A549 (cell line): Measurements from ENCODE around the gene MERTK. TPM values are rescaled to one million over a fixed set of nuclear protein-coding genes. Genes with fewer than 3 reads are reported as not detected.

Experiments used
- ATAC-seq, 2 experiments: fragments of 200-7000 bp in 1 of 2; fragments of >200 bp in 1 of 2; cut with Nextera tagmentation in 1 of 2; cut with Tn5 transposase in 1 of 2; 3 replicates each; pipeline versions ENCODE4 v1.8.0 to v1.9.1; 2018 to 2020; ENCODE audit warnings: mild to moderate bottlenecking in 1 of 2, moderate library complexity in 1 of 2
- CTCF ChIA-PET: fragments of 300-600 bp; sonication (Branson Sonifier 250); formaldehyde crosslinking; extraction: SDS; loops from one replicate; lab custom pipeline; 2021; ENCODE audit warnings: antibody characterized with exemption, inconsistent platforms; lab: Yijun Ruan, JAX
- POLR2A ChIA-PET: fragments of 350-600 bp; formaldehyde crosslinking; extraction: SDS; loops from one replicate; lab custom pipeline; 2021; ENCODE audit warnings: antibody characterized with exemption, inconsistent platforms; lab: Yijun Ruan, JAX
- DNase-seq, 2 experiments: peaks; one replicate each; pipeline versions ENCODE4 v3.0.0 to v3.0.0-alpha.2; 2011 to 2016; ENCODE audit warnings: low read depth in 1 of 2, low spot score in 1 of 2
- FAIRE-seq: peaks from 2 replicates; lab custom pipeline; 2011; peaks lifted over from hg19 to GRCh38; lab: Jason Lieb, UNC
- H3K27ac ChIP-seq, 2 experiments: fragments of >200 bp; sonication (Bioruptor Twin); formaldehyde crosslinking; 3 replicates each; pipeline ENCODE4 v1.5.1; 2016 to 2017
- H3K4me1 ChIP-seq: fragments of >200 bp; sonication (Bioruptor Twin); formaldehyde crosslinking; 3 replicates; pipeline ENCODE4 v1.6.1; 2016
- H3K4me2 ChIP-seq: fragments of >200 bp; sonication (Bioruptor Twin); formaldehyde crosslinking; 3 replicates; pipeline ENCODE4 v1.6.1; 2016
- H3K4me3 ChIP-seq: fragments of >200 bp; sonication (Bioruptor Twin); formaldehyde crosslinking; 3 replicates; pipeline ENCODE4 v1.5.1; 2016
- H3K9me3 ChIP-seq: fragments of >200 bp; sonication (Bioruptor Twin); formaldehyde crosslinking; 3 replicates; pipeline ENCODE4 v1.6.1; 2016
- BHLHE40 ChIP-seq: IDR thresholded peaks from 2 replicates; pipeline ENCODE4 v1.6.1; 2012; ENCODE audit warnings: low read depth, low read length, inconsistent platforms
- CBX2 ChIP-seq: fragments of 200-600 bp; sonication (generic); IDR thresholded peaks from 2 replicates; pipeline ENCODE4 v1.6.1; 2016; ENCODE audit warnings: low read depth, mild to moderate bottlenecking, borderline replicate concordance
- CHD4 ChIP-seq: fragments of 200-600 bp; sonication (generic); IDR thresholded peaks from 2 replicates; pipeline ENCODE4 v1.6.1; 2016; ENCODE audit warnings: antibody characterized with exemption, mild to moderate bottlenecking, borderline replicate concordance
- E2F6 ChIP-seq: IDR thresholded peaks from 2 replicates; pipeline ENCODE4 v1.6.1; 2012; ENCODE audit warnings: low read depth, borderline replicate concordance
- FOSB ChIP-seq: fragments of 250-450 bp; sonication (Bioruptor Pico); IDR thresholded peaks from 2 replicates; pipeline ENCODE4 v1.5.0; 2020; ENCODE audit warnings: mild to moderate bottlenecking, moderate library complexity
- FOXS1 ChIP-seq: fragments of 250-450 bp; sonication (Bioruptor Pico); IDR thresholded peaks from 2 replicates; pipeline ENCODE4 v1.5.0; 2020; ENCODE audit warnings: mild to moderate bottlenecking, moderate library complexity
- HDAC2 ChIP-seq: fragments of 200-600 bp; sonication (generic); IDR thresholded peaks from 2 replicates; pipeline ENCODE4 v1.6.1; 2016
- HEYL ChIP-seq: fragments of 250-450 bp; sonication (Bioruptor Pico); IDR thresholded peaks from 2 replicates; pipeline ENCODE4 v1.8.0; 2021; ENCODE audit warnings: mild to moderate bottlenecking, moderate library complexity
- HOXB13 ChIP-seq: fragments of 250-450 bp; sonication (Bioruptor Pico); IDR thresholded peaks from 2 replicates; pipeline ENCODE4 v1.5.0; 2020; ENCODE audit warnings: low read depth, mild to moderate bottlenecking, moderate library complexity
- JUNB ChIP-seq: fragments of >200 bp; sonication (Bioruptor Twin); formaldehyde crosslinking; IDR thresholded peaks from 2 replicates; pipeline ENCODE4 v1.6.1; 2016
- KDM5A ChIP-seq: fragments of 200-600 bp; sonication (generic); IDR thresholded peaks from 2 replicates; pipeline ENCODE4 v1.6.1; 2016; ENCODE audit warnings: antibody characterized with exemption, mild to moderate bottlenecking
- MAX ChIP-seq: IDR thresholded peaks from 2 replicates; pipeline ENCODE4 v1.6.1; 2012
- MYC ChIP-seq: IDR thresholded peaks from 2 replicates; pipeline ENCODE4 v1.6.1; 2012; ENCODE audit warnings: mild to moderate bottlenecking, inconsistent platforms, low read length, improper control_type of control experiment, borderline replicate concordance
- NFE2L2 ChIP-seq: fragments of 150-350 bp; conservative IDR thresholded peaks from 2 replicates; pipeline ENCODE4 v1.6.1; 2014; ENCODE audit warnings: low read length
- NPAS2 ChIP-seq: fragments of 250-450 bp; sonication (Bioruptor Pico); IDR thresholded peaks from 2 replicates; pipeline ENCODE4 v1.8.0; 2022; ENCODE audit warnings: mild to moderate bottlenecking, moderate library complexity, borderline replicate concordance
- NR3C1 ChIP-seq: fragments of >200 bp; sonication (Bioruptor Twin); formaldehyde crosslinking; IDR thresholded peaks from 3 replicates; pipeline ENCODE4 v1.6.1; 2017
- RAD21 ChIP-seq, 2 experiments: fragments of >200 bp in 1 of 2; sonication (Bioruptor Twin) in 1 of 2; formaldehyde crosslinking in 1 of 2; IDR thresholded peaks in 1 of 2; conservative IDR thresholded peaks in 1 of 2; 2 replicates in 1 of 2; 3 replicates in 1 of 2; pipeline ENCODE4 v1.6.1; 2012 to 2018; ENCODE audit warnings: inconsistent platforms in 1 of 2
- RARB ChIP-seq: fragments of 250-450 bp; sonication (Bioruptor Pico); IDR thresholded peaks from 2 replicates; pipeline ENCODE4 v1.8.0; 2021; ENCODE audit warnings: mild to moderate bottlenecking, moderate library complexity
- RCOR1 ChIP-seq: fragments of 150-350 bp; IDR thresholded peaks from 2 replicates; pipeline ENCODE4 v1.6.1; 2014; ENCODE audit warnings: antibody characterized with exemption, low read length, low read depth
- REST ChIP-seq: fragments of 200-600 bp; sonication (generic); IDR thresholded peaks from 2 replicates; pipeline ENCODE4 v1.6.1; 2016; ENCODE audit warnings: antibody characterized with exemption, mild to moderate bottlenecking, moderate library complexity
- SMC3 ChIP-seq: fragments of >200 bp; sonication (Bioruptor Twin); formaldehyde crosslinking; IDR thresholded peaks from 3 replicates; pipeline ENCODE4 v1.6.1; 2018; ENCODE audit warnings: inconsistent platforms
- TP53 ChIP-seq: fragments of 250-450 bp; sonication (Bioruptor Pico); IDR thresholded peaks from 2 replicates; pipeline ENCODE4 v1.5.0; 2021; ENCODE audit warnings: mild to moderate bottlenecking, moderate library complexity
- ZSCAN20 ChIP-seq: fragments of 250-450 bp; sonication (Bioruptor Pico); IDR thresholded peaks from 2 replicates; pipeline ENCODE4 v1.8.0; 2022; ENCODE audit warnings: mild to moderate bottlenecking, moderate library complexity
- WGBS: methylation state at CpG from one replicate; pipeline ENCODE4 v1.1.6; 2017; ENCODE audit errors: missing lambda C conversion rate; 5-methylcytosine and 5-hydroxymethylcytosine counted together
- polyA plus RNA-seq, 4 experiments: library from polyadenylated mRNA; depleted of rRNA in 3 of 4; stranded (reverse); fragments of >200 nt; fragmentation: RNase III in 1 of 4; extraction: RNeasy Plus Mini Kit Qiagen cat#74134 plus additional on column Dnase treatment in 1 of 4; gene quantifications; 2 replicates in 3 of 4; 3 replicates in 1 of 4; pipeline ENCODE4 v1.2.3, GENCODE V29; 2011 to 2017

MERTK gene
- polyA plus RNA-seq, 2 of the 4 experiments (the other 2 are of a cell fraction) = 1.4 to 4.0 TPM

DNA sequence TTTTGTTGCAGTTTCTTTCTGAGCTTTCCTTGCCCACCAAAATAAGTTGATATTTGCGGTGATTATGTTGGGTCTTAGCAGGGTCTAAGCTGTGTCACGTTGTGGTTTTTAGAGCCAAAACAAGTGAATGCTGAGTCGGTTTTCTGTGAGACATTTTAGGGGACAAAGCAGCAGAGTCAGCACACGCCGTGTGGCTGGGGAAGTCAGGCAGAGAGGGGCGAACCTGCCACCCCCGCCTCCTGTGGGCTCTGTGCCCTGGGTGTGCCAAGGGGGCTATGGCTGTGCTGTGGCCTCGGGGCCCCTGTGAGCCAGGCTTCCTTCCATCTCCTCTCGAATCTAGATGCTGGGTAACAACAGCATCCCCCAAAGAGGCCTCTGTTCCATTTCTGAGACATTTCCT, 125.8 kb downstream of the MERTK start:
- POLR2A ChIA-PET = no interaction called here
- ATAC-seq (no peak), FAIRE-seq (no peak), DNase-seq (no peak)
- WGBS = 64% methylated on average over 8 of the region's 9 CpGs
- TF ChIP-seq CHD4 (no peak), HOXB13 (no peak), NPAS2 (CRISPR knock-in tag) (no peak), HEYL (CRISPR knock-in tag) (no peak), RCOR1 (no peak), BHLHE40 (no peak), RARB (CRISPR knock-in tag) (no peak)
- H3K4me3 ChIP-seq = no peak overlapping the region
- no peak overlapping the region for H3K27ac ChIP-seq
- no peaks in the 10 kb centered on the region for H3K9me3 ChIP-seq
- no peak overlapping the region for H3K4me2 ChIP-seq
- H3K4me1 ChIP-seq = no peaks in the 10 kb centered on the region
- CTCF ChIA-PET = interaction anchor here (1.8 kb wide), 1 partner anchor 69 kb away, joined by 4 read pairs; no protein-coding TSS in a partner anchor

- H3K4me2 ChIP-seq = no peak overlapping the region
- 87% methylated on average over 12 of the region's 12 CpGs for WGBS
- no peaks in the 10 kb centered on the region for H3K9me3 ChIP-seq
- ATAC-seq = no peak
- ChIA-PET CTCF (no interaction called here), POLR2A (no interaction called here)
- H3K4me3 ChIP-seq = no peak overlapping the region
- FAIRE-seq = no peak
- DNase-seq = no peak
- H3K27ac ChIP-seq = no peak overlapping the region
- no peak for TF ChIP-seq HDAC2
- TF ChIP-seq FOXS1 = no peak
- TF ChIP-seq TP53 (CRISPR knock-in tag) = no peak
- no peak for TF ChIP-seq MYC
- no peak for TF ChIP-seq RAD21 (conservative IDR thresholded peaks at IDR 0.05 in 1 of 2, IDR thresholded peaks at IDR 0.05 in 1 of 2)
- TF ChIP-seq CHD4 = no peak
- TF ChIP-seq CBX2 = no peak
- TF ChIP-seq RCOR1 = no peak
- no peak for TF ChIP-seq BHLHE40
- TF ChIP-seq NFE2L2 = no peak
- TF ChIP-seq SMC3 = no peak
- no peak for TF ChIP-seq REST
- no peak for TF ChIP-seq ZSCAN20 (CRISPR knock-in tag)
- no peak for TF ChIP-seq NR3C1
- TF ChIP-seq MAX = no peak
- no peak for TF ChIP-seq E2F6
- TF ChIP-seq FOSB (CRISPR knock-in tag) = no peak
- TF ChIP-seq KDM5A = no peak
- no peak for TF ChIP-seq JUNB
- H3K4me1 ChIP-seq = no peaks in the 10 kb centered on the region
These were observed 126.6 kb downstream of the MERTK start for GRCh38 chr2:112024896-112025491.
